IMR-90 (cell line): Measurements from ENCODE around the gene BMP2K. TPM values are rescaled to one million over a fixed set of nuclear protein-coding genes. Genes with fewer than 3 reads are reported as not detected.

ENCODE experiments used
- ATAC-seq: fragments of 200-7000 bp; cut with Tn5 transposase; 2 replicates; pipeline ENCODE4 v1.9.1; 2020; ENCODE audit warnings: low read depth, mild to moderate bottlenecking, moderate library complexity
- BruUV-seq: library from RNA; stranded (reverse); fragments of 400-500 nt; replicated peaks from 2 replicates; lab custom pipeline; 2021; lab: Mats Ljungman, UMichigan
- CTCF ChIA-PET: fragments of 300-600 bp; formaldehyde crosslinking; extraction: SDS; loops from one replicate; lab custom pipeline; 2021; ENCODE audit warnings: antibody characterized with exemption; lab: Yijun Ruan, JAX
- POLR2A ChIA-PET: fragments of 300-600 bp; sonication (Branson Sonifier 250); formaldehyde crosslinking; loops from one replicate; lab custom pipeline; 2022; ENCODE audit warnings: antibody characterized with exemption; ENCODE audit not compliant: unreplicated experiment; lab: Charles Lee
- DNase-seq: peaks from one replicate; pipeline ENCODE4 v3.0.0; 2013
- H2AFZ ChIP-seq: replicated peaks from 2 replicates; pipeline ENCODE3; 2013; ENCODE audit warnings: low read length, mild to moderate bottlenecking; ENCODE audit not compliant: poor library complexity
- H2AK5ac ChIP-seq: 2 replicates; pipeline ENCODE4 v1.6.1; 2013; ENCODE audit warnings: low read depth, low read length, inconsistent platforms
- H2AK9ac ChIP-seq: replicated peaks from 2 replicates; pipeline ENCODE3; 2013; ENCODE audit warnings: mild to moderate bottlenecking, low read depth, low read length, moderate library complexity; ENCODE audit not compliant: poor library complexity
- H2BK120ac ChIP-seq: 2 replicates; pipeline ENCODE4 v1.6.1; 2013; ENCODE audit warnings: low read depth, low read length, inconsistent platforms
- H2BK15ac ChIP-seq: 3 replicates; pipeline ENCODE4 v1.6.1; 2013; ENCODE audit warnings: low read depth, low read length, inconsistent platforms
- H2BK20ac ChIP-seq: 2 replicates; pipeline ENCODE4 v1.6.1; 2013; ENCODE audit warnings: low read depth, mild to moderate bottlenecking, inconsistent platforms, low read length, moderate library complexity
- H2BK5ac ChIP-seq: 2 replicates; pipeline ENCODE4 v1.6.1; 2013; ENCODE audit warnings: mild to moderate bottlenecking, low read depth, low read length, inconsistent platforms; ENCODE audit not compliant: poor library complexity, severe bottlenecking
- H3K14ac ChIP-seq: replicated peaks from 2 replicates; pipeline ENCODE4 v1.6.1; 2013; ENCODE audit warnings: low read depth, low read length, inconsistent platforms
- H3K18ac ChIP-seq: 2 replicates; pipeline ENCODE4 v1.6.1; 2013; ENCODE audit warnings: low read depth, low read length, control low read depth
- H3K23ac ChIP-seq: 2 replicates; pipeline ENCODE4 v1.6.1; 2013; ENCODE audit warnings: low read depth, low read length, inconsistent platforms
- H3K27ac ChIP-seq: 2 replicates; pipeline ENCODE4 v1.5.1; 2013; ENCODE audit warnings: mild to moderate bottlenecking, control low read depth, low read length; ENCODE audit not compliant: insufficient read depth
- H3K27me3 ChIP-seq: 2 replicates; pipeline ENCODE4 v1.6.1; 2013; ENCODE audit warnings: low read length; ENCODE audit not compliant: control insufficient read depth, insufficient read depth
- H3K36me3 ChIP-seq: 2 replicates; pipeline ENCODE4 v1.6.1; 2013; ENCODE audit warnings: low read length, mixed read lengths; ENCODE audit not compliant: control insufficient read depth, insufficient read depth
- H3K4ac ChIP-seq: 2 replicates; pipeline ENCODE4 v1.6.1; 2013; ENCODE audit warnings: low read depth, low read length, inconsistent platforms
- H3K4me1 ChIP-seq: 2 replicates; pipeline ENCODE4 v1.6.1; 2013; ENCODE audit warnings: low read length, mixed read lengths; ENCODE audit not compliant: control insufficient read depth, insufficient read depth
- H3K4me2 ChIP-seq: 2 replicates; pipeline ENCODE4 v1.6.1; 2013; ENCODE audit warnings: low read depth, mild to moderate bottlenecking, control low read depth, low read length, moderate library complexity
- H3K4me3 ChIP-seq: 2 replicates; pipeline ENCODE4 v1.5.1; 2013; ENCODE audit warnings: low read depth, mild to moderate bottlenecking, control low read depth, low read length, moderate library complexity; ENCODE audit not compliant: insufficient read depth
- H3K56ac ChIP-seq: 2 replicates; pipeline ENCODE4 v1.6.1; 2013; ENCODE audit warnings: low read length, inconsistent platforms; ENCODE audit not compliant: insufficient read depth; ENCODE audit errors: extremely low read depth
- H3K79me1 ChIP-seq, 2 experiments: 2 replicates each; pipeline ENCODE4 v1.6.1; 2013; ENCODE audit warnings: low read length in 2 of 2, inconsistent platforms in 1 of 2, low read depth in 1 of 2
- H3K9ac ChIP-seq: 2 replicates; pipeline ENCODE4 v1.6.1; 2013; ENCODE audit warnings: low read depth, low read length, control low read depth
- H3K9me1 ChIP-seq: 2 replicates; pipeline ENCODE4 v1.6.1; 2013; ENCODE audit warnings: low read length, inconsistent platforms; ENCODE audit not compliant: insufficient read depth
- H3K9me3 ChIP-seq: 2 replicates; pipeline ENCODE4 v1.6.1; 2013; ENCODE audit warnings: low read length; ENCODE audit not compliant: control insufficient read depth, insufficient read depth
- H4K20me1 ChIP-seq: 2 replicates; pipeline ENCODE4 v1.6.1; 2013; ENCODE audit warnings: low read length, inconsistent platforms; ENCODE audit not compliant: insufficient read depth
- H4K5ac ChIP-seq: 2 replicates; pipeline ENCODE4 v1.6.1; 2013; ENCODE audit warnings: mild to moderate bottlenecking, low read depth, low read length, control low read depth
- H4K8ac ChIP-seq, 2 experiments: 2 replicates each; pipeline ENCODE4 v1.6.1; 2013; ENCODE audit warnings: low read depth in 2 of 2, low read length in 2 of 2, control low read depth in 1 of 2, inconsistent platforms in 1 of 2
- H4K91ac ChIP-seq: 2 replicates; pipeline ENCODE4 v1.6.1; 2013; ENCODE audit warnings: low read depth, low read length, inconsistent platforms; ENCODE audit not compliant: insufficient read depth
- BHLHE40 ChIP-seq: fragments of 150-350 bp; IDR thresholded peaks from 2 replicates; pipeline ENCODE4 v1.6.1; 2016; ENCODE audit warnings: mild to moderate bottlenecking, low read depth, low read length
- CHD1 ChIP-seq: IDR thresholded peaks from 2 replicates; pipeline ENCODE4 v1.6.1; 2012; ENCODE audit warnings: low read depth, low read length, improper control_type of control experiment
- FOS ChIP-seq: fragments of 150-350 bp; IDR thresholded peaks from 2 replicates; pipeline ENCODE4 v1.6.1; 2016; ENCODE audit warnings: low read depth, low read length
- MAFK ChIP-seq: IDR thresholded peaks from 2 replicates; pipeline ENCODE4 v1.6.1; 2012; ENCODE audit warnings: low read depth, low read length, improper control_type of control experiment
- MAZ ChIP-seq: IDR thresholded peaks from 2 replicates; pipeline ENCODE4 v1.6.1; 2012; ENCODE audit warnings: low read depth, mild to moderate bottlenecking, low read length, improper control_type of control experiment, moderate library complexity, borderline replicate concordance
- MXI1 ChIP-seq: IDR thresholded peaks from 2 replicates; pipeline ENCODE4 v1.6.1; 2012; ENCODE audit warnings: low read depth, mild to moderate bottlenecking, low read length, moderate library complexity, borderline replicate concordance
- NFE2L2 ChIP-seq: fragments of 150-350 bp; IDR thresholded peaks from 2 replicates; pipeline ENCODE4 v1.6.1; 2016; ENCODE audit warnings: low read depth, mild to moderate bottlenecking, low read length
- POLR2A ChIP-seq: IDR thresholded peaks from 2 replicates; pipeline ENCODE4 v1.6.1; 2012; ENCODE audit warnings: mild to moderate bottlenecking, low read depth, low read length
- RAD21 ChIP-seq: IDR thresholded peaks from 2 replicates; pipeline ENCODE4 v1.6.1; 2012; ENCODE audit warnings: low read length, improper control_type of control experiment
- RCOR1 ChIP-seq: IDR thresholded peaks from 2 replicates; pipeline ENCODE4 v1.6.1; 2012; ENCODE audit warnings: mild to moderate bottlenecking, low read length, improper control_type of control experiment; ENCODE audit not compliant: insufficient replicate concordance
- RFX5 ChIP-seq: IDR thresholded peaks from 2 replicates; pipeline ENCODE4 v1.8.0; 2012; ENCODE audit warnings: low read depth, mild to moderate bottlenecking, low read length, moderate library complexity
- SMC3 ChIP-seq: fragments of 150-350 bp; IDR thresholded peaks from 2 replicates; pipeline ENCODE4 v1.6.1; 2016; ENCODE audit warnings: low read depth, mild to moderate bottlenecking, antibody characterized with exemption, low read length, moderate library complexity
- WGBS, 2 experiments: methylation state at CpG; one replicate each; pipeline versions ENCODE4 v1.1.5 to v1.1.7; 2013; ENCODE audit warnings: missing lambda C conversion rate in 2 of 2; ENCODE audit not compliant: insufficient read length in 1 of 2; ENCODE audit errors: extremely low coverage in 2 of 2; 5-methylcytosine and 5-hydroxymethylcytosine counted together
- dilution Hi-C: fragments of 300-500 bp; cut with HindIII; formaldehyde crosslinking; loops from one replicate; pipeline ENCODE4 v1.14.3; 2018; ENCODE audit warnings: low sequenced_read_pairs; ENCODE audit not compliant: unreplicated experiment
- in situ Hi-C: fragments of 300-500 bp; cut with MboI; formaldehyde crosslinking; loops from 3 replicates; pipeline ENCODE4 v1.14.3; 2019; ENCODE audit warnings: low sequenced_read_pairs, inconsistent platforms, mixed read lengths
- intact Hi-C: fragments of 100-400 bp; cut with micrococcal nuclease; formaldehyde crosslinking; loops from 2 replicates; pipeline ENCODE4 v1.10.0; 2022
- polyA plus RNA-seq, 3 experiments: library from polyadenylated mRNA; depleted of rRNA; stranded (reverse); fragments of >200 nt; gene quantifications; 2 replicates each; pipeline ENCODE4 v1.2.3, GENCODE V29; 2012; ENCODE audit warnings: low replicate concordance in 1 of 3
- total RNA-seq: library from RNA; depleted of rRNA; stranded (reverse); fragments of >200 nt; gene quantifications from 2 replicates; pipeline ENCODE4 v1.2.3, GENCODE V29; 2012
- TF ChIP-seq, protein P1 (sequence below): fragments of 150-350 bp; IDR thresholded peaks from 2 replicates; pipeline ENCODE4 v1.6.1; 2017; ENCODE audit warnings: mild to moderate bottlenecking, antibody characterized with exemption, low read length, low read depth

BMP2K gene
- total and polyA plus RNA-seq, 2 of the 4 experiments (the other 2 are of a cell fraction) = 15.8 to 46.1 TPM

DNA sequence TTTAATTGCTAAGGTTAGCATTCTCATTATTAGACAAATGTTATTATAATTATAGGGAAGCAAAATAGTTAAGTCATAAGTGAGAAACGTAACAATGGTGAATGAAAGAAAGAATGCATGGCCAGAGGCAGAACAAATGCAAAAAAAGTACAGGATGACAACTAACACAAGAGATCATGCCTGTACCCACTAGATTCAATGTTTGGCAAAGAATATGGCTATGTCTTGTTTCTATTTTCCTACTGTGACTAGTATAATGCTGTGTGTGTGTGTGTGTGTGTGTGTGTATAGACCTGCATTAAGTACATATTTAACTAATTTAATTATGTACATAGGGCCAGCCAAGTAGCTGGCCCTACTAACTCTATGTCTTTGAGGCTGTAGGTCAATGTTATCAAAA is 12.9 kb upstream of the BMP2K start:
- no peak for ATAC-seq
- Histone ChIP-seq H3K9me3 (no peaks in the 10 kb centered on the region), H3K4me2 (no peak overlapping the region), H3K18ac (no peak overlapping the region), H3K23ac (no peak overlapping the region), H2AK9ac (no peak overlapping the region), H3K9ac (no peak overlapping the region), H2BK5ac (no peak overlapping the region), H3K4me1 (peaks cover 5% of the 10 kb centered on the region), H2AK5ac (no peak overlapping the region), H3K27ac (no peak overlapping the region), H3K9me1 (peaks cover under 1% of the 10 kb centered on the region; the same call in 1 of the 2 replicates), H4K8ac (no peak overlapping the region), H3K4ac (no peak overlapping the region), H2BK120ac (no peak overlapping the region), H4K20me1 (no peaks in the 10 kb centered on the region), H3K56ac (no peak overlapping the region), H3K27me3 (no peaks in the 10 kb centered on the region), H3K36me3 (no peaks in the 10 kb centered on the region), H2BK20ac (no peak overlapping the region), H3K14ac (no peak overlapping the region), H4K91ac (no peak overlapping the region), H3K4me3 (no peak overlapping the region), H4K5ac (no peak overlapping the region), H2BK15ac (no peak overlapping the region), H2AFZ (no peak overlapping the region), H3K79me1 (0 out of 4 replicates have a peak, but pooled peaks cover 0 to under 1% of the 10 kb centered on the region in 2 experiments)
- WGBS, 2 experiments = no CpG with 5 or more reads among the region's 1 CpG
- intact Hi-C loops (no loop called here), dilution Hi-C loops (no loop called here), in situ Hi-C loops (no loop called here)
- no peak for DNase-seq
- BruUV-seq = no TSS peak
- ChIA-PET CTCF (interaction anchor here (0.5 kb wide), 1 partner anchor 73 kb away, joined by 3 read pairs; no protein-coding TSS in a partner anchor), POLR2A (no interaction called here)
- TF ChIP-seq MAFK (no peak), BHLHE40 (no peak), NFE2L2 (no peak), MAZ (no peak), FOS (no peak), RFX5 (no peak), SMC3 (no peak), RAD21 (no peak), RCOR1 (no peak), CHD1 (no peak), POLR2A (no peak), MXI1 (no peak)
- TF ChIP-seq, protein P1, sequence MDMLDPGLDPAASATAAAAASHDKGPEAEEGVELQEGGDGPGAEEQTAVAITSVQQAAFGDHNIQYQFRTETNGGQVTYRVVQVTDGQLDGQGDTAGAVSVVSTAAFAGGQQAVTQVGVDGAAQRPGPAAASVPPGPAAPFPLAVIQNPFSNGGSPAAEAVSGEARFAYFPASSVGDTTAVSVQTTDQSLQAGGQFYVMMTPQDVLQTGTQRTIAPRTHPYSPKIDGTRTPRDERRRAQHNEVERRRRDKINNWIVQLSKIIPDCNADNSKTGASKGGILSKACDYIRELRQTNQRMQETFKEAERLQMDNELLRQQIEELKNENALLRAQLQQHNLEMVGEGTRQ = no peak
